ENCODE measurements around the gene CACNG7.

CACNG7 gene

DNA sequence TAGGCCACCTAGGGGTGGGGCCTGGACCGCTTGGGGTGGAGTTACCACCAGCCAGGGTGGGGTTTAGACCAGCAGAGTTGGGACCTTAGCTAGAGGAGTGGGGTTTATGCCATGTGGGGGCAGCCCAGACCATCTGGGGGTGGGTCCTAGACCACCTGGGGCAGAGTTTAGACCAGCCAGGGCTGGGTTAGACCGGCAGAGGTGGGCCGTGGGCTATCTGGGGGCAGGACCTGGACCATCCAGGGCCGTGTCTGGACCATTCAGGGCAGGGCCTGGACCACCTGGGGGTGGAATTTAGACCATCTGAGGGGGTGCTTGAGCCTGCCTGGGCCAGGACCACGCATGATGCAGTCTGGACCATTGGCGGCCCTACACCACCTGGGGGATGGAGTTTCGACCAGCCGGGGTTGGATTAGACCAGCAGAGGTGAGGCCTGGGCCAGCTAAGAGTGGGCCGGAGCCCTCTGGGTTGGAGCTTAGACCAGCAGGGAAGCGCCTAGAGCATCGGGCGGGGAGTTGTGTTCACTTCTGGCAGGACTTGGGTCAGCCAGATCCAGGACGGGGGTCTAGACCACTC lies 72.4 kb downstream of the CACNG7 start:
- no peak overlapping the region for H3K4me3 ChIP-seq (replicated peaks; ENCODE audit: low read depth, low read length)
- DNase-seq (ENCODE audit: extremely low read depth, low read depth) = no peak
- TF ChIP-seq, protein P1, sequence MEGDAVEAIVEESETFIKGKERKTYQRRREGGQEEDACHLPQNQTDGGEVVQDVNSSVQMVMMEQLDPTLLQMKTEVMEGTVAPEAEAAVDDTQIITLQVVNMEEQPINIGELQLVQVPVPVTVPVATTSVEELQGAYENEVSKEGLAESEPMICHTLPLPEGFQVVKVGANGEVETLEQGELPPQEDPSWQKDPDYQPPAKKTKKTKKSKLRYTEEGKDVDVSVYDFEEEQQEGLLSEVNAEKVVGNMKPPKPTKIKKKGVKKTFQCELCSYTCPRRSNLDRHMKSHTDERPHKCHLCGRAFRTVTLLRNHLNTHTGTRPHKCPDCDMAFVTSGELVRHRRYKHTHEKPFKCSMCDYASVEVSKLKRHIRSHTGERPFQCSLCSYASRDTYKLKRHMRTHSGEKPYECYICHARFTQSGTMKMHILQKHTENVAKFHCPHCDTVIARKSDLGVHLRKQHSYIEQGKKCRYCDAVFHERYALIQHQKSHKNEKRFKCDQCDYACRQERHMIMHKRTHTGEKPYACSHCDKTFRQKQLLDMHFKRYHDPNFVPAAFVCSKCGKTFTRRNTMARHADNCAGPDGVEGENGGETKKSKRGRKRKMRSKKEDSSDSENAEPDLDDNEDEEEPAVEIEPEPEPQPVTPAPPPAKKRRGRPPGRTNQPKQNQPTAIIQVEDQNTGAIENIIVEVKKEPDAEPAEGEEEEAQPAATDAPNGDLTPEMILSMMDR (IDR thresholded peaks at IDR 0.05; ENCODE audit: low read depth, low read length, missing control alignments) = no peak

DNA sequence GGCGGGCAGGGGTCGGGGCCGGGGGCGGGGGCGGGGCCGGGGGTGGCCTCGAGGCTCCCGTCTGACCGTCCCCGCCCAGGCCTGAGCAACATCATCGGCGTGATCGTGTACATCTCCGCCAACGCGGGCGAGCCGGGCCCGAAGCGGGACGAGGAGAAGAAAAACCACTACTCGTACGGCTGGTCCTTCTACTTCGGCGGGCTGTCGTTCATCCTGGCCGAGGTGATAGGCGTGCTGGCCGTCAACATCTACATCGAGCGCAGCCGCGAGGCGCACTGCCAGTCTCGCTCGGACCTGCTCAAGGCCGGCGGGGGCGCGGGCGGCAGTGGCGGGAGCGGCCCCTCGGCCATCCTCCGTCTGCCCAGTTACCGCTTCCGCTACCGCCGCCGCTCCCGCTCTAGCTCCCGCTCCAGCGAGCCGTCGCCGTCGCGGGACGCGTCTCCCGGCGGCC lies 72.9 kb downstream of the CACNG7 start:
- TF ChIP-seq, protein P1 (IDR thresholded peaks at IDR 0.05; ENCODE audit: low read depth, low read length, missing control alignments) = no peak
- H3K4me3 ChIP-seq (replicated peaks; ENCODE audit: low read depth, low read length) = no peak overlapping the region
- DNase-seq (ENCODE audit: extremely low read depth, low read depth) = no peak

DNA sequence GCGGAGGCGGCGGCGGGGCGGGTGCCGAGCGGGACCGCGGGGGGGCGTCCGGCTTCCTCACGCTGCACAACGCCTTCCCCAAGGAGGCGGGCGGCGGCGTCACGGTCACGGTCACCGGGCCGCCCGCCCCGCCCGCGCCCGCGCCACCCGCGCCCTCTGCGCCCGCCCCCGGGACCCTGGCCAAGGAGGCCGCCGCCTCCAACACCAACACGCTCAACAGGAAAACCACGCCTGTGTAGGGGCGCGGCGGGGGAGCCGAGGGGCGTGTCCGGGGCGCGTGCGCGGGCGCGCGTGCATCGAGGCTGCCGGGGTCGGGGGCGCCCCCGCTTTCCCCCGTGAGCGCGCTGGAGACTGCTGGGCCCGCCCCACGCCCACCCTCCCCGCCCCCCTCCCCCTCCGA lies 73.5 kb downstream of the CACNG7 start:
- H3K4me3 ChIP-seq (replicated peaks; ENCODE audit: low read depth, low read length) = no peak overlapping the region
- DNase-seq (ENCODE audit: extremely low read depth, low read depth) = no peak
- TF ChIP-seq, protein P1 (IDR thresholded peaks at IDR 0.05; ENCODE audit: low read depth, low read length, missing control alignments) = no peak

DNA sequence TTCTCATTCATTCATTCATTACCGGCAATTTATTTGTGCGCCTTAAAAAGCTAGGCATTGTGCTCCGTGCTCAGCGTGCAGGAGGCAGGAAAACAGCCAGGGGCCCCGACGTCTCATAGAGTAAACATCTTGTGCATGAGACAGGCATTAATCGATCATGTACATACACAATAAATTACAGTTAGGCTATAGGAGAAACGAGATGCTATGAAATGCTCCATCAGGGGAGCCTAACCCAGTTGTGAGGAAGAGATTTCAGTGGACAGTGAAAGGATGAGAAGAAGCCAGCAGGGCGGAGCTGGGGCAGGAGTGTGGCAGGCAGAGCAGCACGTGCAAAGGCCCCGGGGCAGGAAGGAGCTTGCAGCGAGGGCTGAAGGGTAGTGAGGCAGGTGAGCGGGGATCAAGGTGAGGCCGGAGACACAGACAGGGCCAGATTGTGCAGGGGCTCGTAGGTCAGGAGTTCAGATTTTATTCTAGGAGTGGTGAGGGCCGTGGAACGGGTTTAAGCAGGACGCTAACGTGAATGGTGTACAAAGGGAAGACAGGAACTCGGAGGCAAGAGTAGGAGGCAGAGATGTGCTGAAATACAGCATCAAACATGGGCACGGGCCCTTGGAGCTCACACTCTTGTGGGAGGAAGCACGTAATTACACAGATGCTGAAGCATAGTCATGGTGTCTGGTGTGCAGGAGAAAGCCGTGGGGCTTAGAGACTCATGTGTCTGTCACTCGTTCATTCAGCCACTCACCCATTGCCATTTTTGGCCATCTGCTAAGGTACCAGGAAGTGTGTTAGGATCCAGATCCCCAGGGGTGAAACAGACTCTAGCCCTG lies 74.6 kb downstream of the CACNG7 start:
- no peak for DNase-seq (ENCODE audit: extremely low read depth, low read depth)
- no peak overlapping the region for H3K4me3 ChIP-seq (replicated peaks; ENCODE audit: low read depth, low read length)
- TF ChIP-seq, protein P1 (IDR thresholded peaks at IDR 0.05; ENCODE audit: low read depth, low read length, missing control alignments) = no peak

DNA sequence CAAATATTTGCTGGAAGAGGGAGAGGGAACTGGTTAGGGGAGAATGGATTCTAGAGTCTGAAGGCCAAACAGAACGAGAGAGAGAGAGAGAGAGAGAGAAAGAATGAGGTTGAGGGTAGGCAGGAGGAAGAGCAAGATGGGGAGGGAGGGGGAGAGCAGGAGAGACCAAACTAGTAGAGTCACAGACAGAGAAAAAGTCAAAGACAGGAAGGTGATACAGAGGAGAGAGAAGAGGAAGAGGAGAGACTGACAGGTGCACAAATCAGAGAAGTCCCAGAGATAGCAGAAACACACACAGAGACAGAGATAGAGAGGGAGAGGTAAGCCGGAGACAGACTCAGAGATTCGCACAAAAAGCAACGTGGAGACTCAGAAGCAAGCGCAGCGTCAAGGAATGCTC lies 76.8 kb downstream of the CACNG7 start:
- H3K4me3 ChIP-seq (replicated peaks; ENCODE audit: low read depth, low read length) = no peak overlapping the region
- TF ChIP-seq, protein P1 (IDR thresholded peaks at IDR 0.05; ENCODE audit: low read depth, low read length, missing control alignments) = no peak
- DNase-seq (ENCODE audit: extremely low read depth, low read depth) = no peak

DNA sequence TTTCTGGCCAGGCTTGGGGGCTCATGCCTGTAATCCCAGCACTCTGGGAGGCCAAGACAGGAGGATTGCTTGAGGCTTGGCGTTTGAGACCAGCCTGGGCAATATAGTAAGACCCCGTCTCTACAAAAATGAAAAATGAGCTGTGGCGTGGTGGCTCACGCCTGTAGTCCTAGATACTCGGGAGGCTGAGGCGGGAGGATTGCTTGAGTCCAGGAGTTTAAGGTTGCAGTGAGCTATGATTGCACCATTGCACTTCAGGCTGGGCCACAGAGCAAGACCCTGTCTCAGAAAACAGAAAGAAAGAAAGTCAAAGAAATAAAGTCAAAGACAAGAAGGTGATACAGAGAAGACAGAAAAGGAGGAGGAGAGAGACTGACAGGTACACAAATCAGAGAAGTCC lies 79.9 kb downstream of the CACNG7 start:
- H3K4me3 ChIP-seq (replicated peaks; ENCODE audit: low read depth, low read length) = no peak overlapping the region
- TF ChIP-seq, protein P1 (IDR thresholded peaks at IDR 0.05; ENCODE audit: low read depth, low read length, missing control alignments) = no peak
- no peak for DNase-seq (ENCODE audit: extremely low read depth, low read depth)

All from HFF-Myc (cell line).